Measurements from ENCODE around the gene GDNF. TPM values are rescaled to one million over a fixed set of nuclear protein-coding genes. Genes with fewer than 3 reads are reported as not detected.

GDNF gene
- total and polyA plus RNA-seq, 2 donors (not counting 1 experiment from before 2014, with no cell fraction given): 0.32 to 0.83 TPM

DNA sequence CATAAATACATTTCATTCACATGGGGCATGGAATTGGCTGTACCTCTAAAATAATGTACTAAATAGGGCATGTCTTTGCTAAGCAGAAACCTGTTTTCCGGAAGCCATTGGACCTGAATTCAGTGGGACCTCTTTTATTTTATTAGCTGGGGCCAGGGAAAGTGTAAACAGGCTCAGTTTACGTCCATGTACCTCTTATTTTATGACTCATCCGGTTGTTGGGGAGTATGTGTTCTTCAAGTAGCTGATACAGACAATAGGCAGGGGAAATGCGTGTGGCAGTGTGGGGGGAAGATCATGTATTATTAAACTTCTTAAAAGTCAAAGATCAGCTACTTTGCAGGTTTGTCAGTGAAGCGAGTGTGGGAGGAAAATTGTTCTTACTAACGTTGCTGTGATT, 1.4 kb upstream of the GDNF start:
- peak in 1 of 2 donors; percentile 64 for DNase-seq (ENCODE audit: low read depth in 2 of 2)
- Histone ChIP-seq H3K27me3 (ENCODE audit: control insufficient read depth, insufficient read depth, low read length) (peaks cover 2% of the 10 kb centered on the region), H3K4me2 (ENCODE audit: extremely low read depth, insufficient read depth, low read length) (no peak overlapping the region), H3K4me1 (ENCODE audit: control insufficient read depth, extremely low read depth, insufficient read depth, low read length) (peaks cover 3% of the 10 kb centered on the region), H3K36me3 (ENCODE audit: control insufficient read depth, insufficient read depth, low read length) (no peaks in the 10 kb centered on the region), H3K9ac (ENCODE audit: insufficient read depth, low read length) (no peak overlapping the region), H4K20me1 (ENCODE audit: control insufficient read depth, extremely low read depth, insufficient read depth, low read length) (no peaks in the 10 kb centered on the region), H3K4me3 (replicated peaks in 1 of 4; ENCODE audit: control extremely low read depth in 1 of 4, insufficient read depth in 1 of 4, low read depth in 3 of 4, low read length in 4 of 4) (peak overlapping the region in 1 of 4 experiments; percentile 70), H3K27ac (ENCODE audit: insufficient read depth, low read length) (no peak overlapping the region), H2AFZ (ENCODE audit: low read length) (no peak overlapping the region), H3K9me3 (ENCODE audit: control insufficient read depth, insufficient read depth, low read depth, low read length) (no peaks in the 10 kb centered on the region), H3K79me2 (ENCODE audit: control insufficient read depth, insufficient read depth, low read length) (peaks cover 10% of the 10 kb centered on the region)
- TF ChIP-seq EZH2 (IDR thresholded peaks at IDR 0.05; ENCODE audit: low read length, missing control alignments): no peak
- TF ChIP-seq, protein P1, sequence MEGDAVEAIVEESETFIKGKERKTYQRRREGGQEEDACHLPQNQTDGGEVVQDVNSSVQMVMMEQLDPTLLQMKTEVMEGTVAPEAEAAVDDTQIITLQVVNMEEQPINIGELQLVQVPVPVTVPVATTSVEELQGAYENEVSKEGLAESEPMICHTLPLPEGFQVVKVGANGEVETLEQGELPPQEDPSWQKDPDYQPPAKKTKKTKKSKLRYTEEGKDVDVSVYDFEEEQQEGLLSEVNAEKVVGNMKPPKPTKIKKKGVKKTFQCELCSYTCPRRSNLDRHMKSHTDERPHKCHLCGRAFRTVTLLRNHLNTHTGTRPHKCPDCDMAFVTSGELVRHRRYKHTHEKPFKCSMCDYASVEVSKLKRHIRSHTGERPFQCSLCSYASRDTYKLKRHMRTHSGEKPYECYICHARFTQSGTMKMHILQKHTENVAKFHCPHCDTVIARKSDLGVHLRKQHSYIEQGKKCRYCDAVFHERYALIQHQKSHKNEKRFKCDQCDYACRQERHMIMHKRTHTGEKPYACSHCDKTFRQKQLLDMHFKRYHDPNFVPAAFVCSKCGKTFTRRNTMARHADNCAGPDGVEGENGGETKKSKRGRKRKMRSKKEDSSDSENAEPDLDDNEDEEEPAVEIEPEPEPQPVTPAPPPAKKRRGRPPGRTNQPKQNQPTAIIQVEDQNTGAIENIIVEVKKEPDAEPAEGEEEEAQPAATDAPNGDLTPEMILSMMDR (conservative IDR thresholded peaks at IDR 0.05 in 1 of 2, IDR thresholded peaks at IDR 0.05 in 1 of 2; ENCODE audit: low read depth in 1 of 2, low read length in 2 of 2): no peak

DNA sequence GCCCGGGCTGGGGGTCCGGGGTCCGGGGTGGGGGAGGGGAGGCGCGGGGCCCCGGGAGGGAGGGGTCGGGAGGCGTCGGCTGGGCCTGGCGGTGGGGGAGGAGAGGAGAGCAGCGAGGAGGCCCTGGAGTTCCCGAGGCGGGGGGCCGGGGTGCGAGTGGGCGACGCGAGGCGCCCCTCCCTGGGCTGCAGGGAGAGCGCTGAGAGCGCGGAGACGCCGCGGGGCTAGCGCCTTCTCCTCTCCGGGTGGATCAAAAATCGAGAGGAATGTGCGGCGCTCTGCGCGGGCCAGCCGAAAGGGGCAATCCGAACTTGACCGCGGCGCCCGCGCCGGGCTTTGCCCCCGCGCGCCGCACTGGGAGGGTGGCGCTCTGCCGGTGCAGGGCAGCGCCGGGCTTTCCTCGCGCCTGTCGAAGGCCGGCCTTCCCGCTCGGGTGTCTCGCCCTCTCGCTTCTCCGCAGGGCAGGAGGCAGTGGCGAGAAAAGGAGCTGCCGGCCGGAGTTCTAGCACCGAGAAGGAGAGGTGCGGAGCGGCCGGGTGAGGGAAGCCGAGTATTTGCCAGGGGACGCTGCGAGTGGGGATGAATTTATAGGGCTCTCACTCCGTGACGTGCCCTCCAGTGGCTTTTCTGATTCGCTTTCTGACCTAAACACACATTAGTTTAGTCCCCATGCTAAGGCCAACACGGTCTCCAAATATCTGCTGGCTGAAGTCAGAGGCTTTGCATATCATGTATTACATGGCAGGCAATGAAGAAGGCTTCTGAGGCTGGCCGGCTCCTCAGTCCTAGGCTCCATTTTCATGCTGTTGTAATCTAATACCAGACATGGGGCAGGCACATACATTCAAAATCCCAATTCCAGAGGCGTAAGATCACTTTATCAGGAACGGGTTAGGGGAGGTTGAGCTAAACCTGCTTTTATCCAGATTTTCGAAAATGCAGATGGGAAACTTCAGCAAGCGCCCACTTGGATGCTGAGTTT, 503 bp upstream of the GDNF start:
- no peaks in the 10 kb centered on the region for H3K36me3 ChIP-seq (ENCODE audit: control insufficient read depth, insufficient read depth, low read length)
- H3K27me3 ChIP-seq (ENCODE audit: control insufficient read depth, insufficient read depth, low read length): peaks cover 2% of the 10 kb centered on the region
- peak overlapping the region; percentile 50 for H2AFZ ChIP-seq (ENCODE audit: low read length)
- H3K4me3 ChIP-seq (replicated peaks in 1 of 4; ENCODE audit: control extremely low read depth in 1 of 4, insufficient read depth in 1 of 4, low read depth in 3 of 4, low read length in 4 of 4): peak overlapping the region; percentile 39 to 70 (median 42)
- peaks cover 14% of the 10 kb centered on the region for H3K79me2 ChIP-seq (ENCODE audit: control insufficient read depth, insufficient read depth, low read length)
- TF ChIP-seq EZH2 (IDR thresholded peaks at IDR 0.05; ENCODE audit: low read length, missing control alignments): peak; percentile 40
- TF ChIP-seq, protein P1 (conservative IDR thresholded peaks at IDR 0.05 in 1 of 2, IDR thresholded peaks at IDR 0.05 in 1 of 2; ENCODE audit: low read depth in 1 of 2, low read length in 2 of 2): peak in 1 of 2 donors; percentile 13
- H3K4me1 ChIP-seq (ENCODE audit: control insufficient read depth, extremely low read depth, insufficient read depth, low read length): peaks cover 3% of the 10 kb centered on the region
- peak; percentile 41 to 76 for DNase-seq (ENCODE audit: low read depth in 2 of 2)
- peak overlapping the region; percentile 65 for H3K27ac ChIP-seq (ENCODE audit: insufficient read depth, low read length)
- H3K9ac ChIP-seq (ENCODE audit: insufficient read depth, low read length): peak overlapping the region; percentile 49
- no peaks in the 10 kb centered on the region for H3K9me3 ChIP-seq (ENCODE audit: control insufficient read depth, insufficient read depth, low read depth, low read length)
- peak overlapping the region; percentile 92 for H3K4me2 ChIP-seq (ENCODE audit: extremely low read depth, insufficient read depth, low read length)
- H4K20me1 ChIP-seq (ENCODE audit: control insufficient read depth, extremely low read depth, insufficient read depth, low read length): no peaks in the 10 kb centered on the region

DNA sequence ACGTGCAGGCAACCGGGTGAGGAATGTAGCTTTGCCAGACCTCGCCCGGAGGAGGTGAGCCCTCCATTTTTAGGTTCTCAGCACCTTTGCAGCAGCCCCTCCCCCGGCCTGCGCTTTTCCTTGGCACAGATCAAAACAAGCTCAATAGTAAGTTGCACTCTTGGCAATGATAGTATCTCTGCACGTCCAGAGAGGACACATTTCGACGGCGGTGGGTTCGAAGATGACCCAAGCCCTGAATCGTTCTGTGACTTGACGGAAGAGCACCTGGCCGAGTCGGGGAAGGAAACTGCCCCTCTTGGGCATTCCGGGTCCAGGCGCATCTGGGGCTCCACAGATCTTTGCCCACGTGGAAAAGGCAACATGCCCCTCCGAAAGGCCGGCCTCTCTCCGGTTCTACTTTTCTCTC, 904 bp downstream of the GDNF start:
- H3K4me3 ChIP-seq (replicated peaks in 1 of 4; ENCODE audit: control extremely low read depth in 1 of 4, insufficient read depth in 1 of 4, low read depth in 3 of 4, low read length in 4 of 4): peak overlapping the region in 3 of 4 experiments; percentile 38 to 70 (median 39)
- no peak overlapping the region for H3K27ac ChIP-seq (ENCODE audit: insufficient read depth, low read length)
- H3K9ac ChIP-seq (ENCODE audit: insufficient read depth, low read length): no peak overlapping the region
- H3K9me3 ChIP-seq (ENCODE audit: control insufficient read depth, insufficient read depth, low read depth, low read length): no peaks in the 10 kb centered on the region
- H4K20me1 ChIP-seq (ENCODE audit: control insufficient read depth, extremely low read depth, insufficient read depth, low read length): no peaks in the 10 kb centered on the region
- H3K4me1 ChIP-seq (ENCODE audit: control insufficient read depth, extremely low read depth, insufficient read depth, low read length): peaks cover 3% of the 10 kb centered on the region
- no peak for DNase-seq (ENCODE audit: low read depth in 2 of 2)
- no peaks in the 10 kb centered on the region for H3K36me3 ChIP-seq (ENCODE audit: control insufficient read depth, insufficient read depth, low read length)
- peak overlapping the region; percentile 55 for H3K4me2 ChIP-seq (ENCODE audit: extremely low read depth, insufficient read depth, low read length)
- H3K79me2 ChIP-seq (ENCODE audit: control insufficient read depth, insufficient read depth, low read length): peaks cover 16% of the 10 kb centered on the region
- H3K27me3 ChIP-seq (ENCODE audit: control insufficient read depth, insufficient read depth, low read length): no peaks in the 10 kb centered on the region
- H2AFZ ChIP-seq (ENCODE audit: low read length): peak overlapping the region; percentile 5
- TF ChIP-seq, protein P1 (conservative IDR thresholded peaks at IDR 0.05 in 1 of 2, IDR thresholded peaks at IDR 0.05 in 1 of 2; ENCODE audit: low read depth in 1 of 2, low read length in 2 of 2): no peak
- no peak for TF ChIP-seq EZH2 (IDR thresholded peaks at IDR 0.05; ENCODE audit: low read length, missing control alignments)

All from fibroblast of lung (primary cell).